Neural progenitor cell (in vitro differentiated cells): Measurements from ENCODE around the gene PDRG1. TPM values are rescaled to one million over a fixed set of nuclear protein-coding genes. Genes with fewer than 3 reads are reported as not detected.

Source experiments
- DNase-seq: peaks from one replicate; pipeline ENCODE4 v3.0.0-alpha.2; 2016; ENCODE audit warnings: low spot score
- H2AFZ ChIP-seq: fragments of 200-600 bp; sonication (generic); replicated peaks from 2 replicates; pipeline ENCODE4 v1.6.1; 2016; ENCODE audit warnings: antibody characterized with exemption
- H3F3A ChIP-seq: fragments of 200-600 bp; sonication (generic); 2 replicates; pipeline ENCODE4 v1.6.1; 2016; ENCODE audit warnings: antibody characterized with exemption, low read depth
- H3K27ac ChIP-seq: fragments of 200-600 bp; sonication (generic); 2 replicates; pipeline ENCODE4 v1.5.1; 2016; ENCODE audit warnings: mild to moderate bottlenecking
- H3K27me3 ChIP-seq: fragments of 200-600 bp; sonication (generic); 2 replicates; pipeline ENCODE4 v1.6.1; 2016; ENCODE audit warnings: mild to moderate bottlenecking, moderate library complexity
- H3K36me3 ChIP-seq: fragments of 200-600 bp; sonication (generic); 2 replicates; pipeline ENCODE4 v1.5.1; 2016
- H3K4me1 ChIP-seq: fragments of 200-600 bp; sonication (generic); 2 replicates; pipeline ENCODE4 v1.6.1; 2016; ENCODE audit warnings: mixed run types
- H3K4me2 ChIP-seq: fragments of 200-600 bp; sonication (generic); 2 replicates; pipeline ENCODE4 v1.6.1; 2016
- H3K4me3 ChIP-seq: fragments of 200-600 bp; sonication (generic); 2 replicates; pipeline ENCODE4 v1.5.1; 2016
- H3K79me2 ChIP-seq: fragments of 200-600 bp; sonication (generic); 2 replicates; pipeline ENCODE4 v1.6.1; 2016; ENCODE audit warnings: low read depth
- H3K9ac ChIP-seq: fragments of 200-600 bp; sonication (generic); 2 replicates; pipeline ENCODE4 v1.6.1; 2016
- H3K9me3 ChIP-seq: fragments of 200-600 bp; sonication (generic); 2 replicates; pipeline ENCODE4 v1.5.1; 2016; ENCODE audit warnings: low read depth
- H4K20me1 ChIP-seq: fragments of 200-600 bp; sonication (generic); 2 replicates; pipeline ENCODE4 v1.6.1; 2016; ENCODE audit warnings: low read depth
- H3K27ac Mint-ChIP-seq: 3 replicates; pipeline ENCODE4 v1.8.0; 2021; ENCODE audit warnings: mixed read lengths
- H3K27me3 Mint-ChIP-seq: 2 replicates; pipeline ENCODE4 v1.8.0; 2022; ENCODE audit warnings: low read depth, mild to moderate bottlenecking, inconsistent platforms, moderate library complexity, mixed read lengths; ENCODE audit not compliant: insufficient read depth
- H3K36me3 Mint-ChIP-seq: 3 replicates; pipeline ENCODE4 v1.8.0; 2021; ENCODE audit warnings: mixed read lengths
- H3K4me1 Mint-ChIP-seq: 3 replicates; pipeline ENCODE4 v1.8.0; 2021; ENCODE audit warnings: mixed read lengths
- H3K4me3 Mint-ChIP-seq: 3 replicates; pipeline ENCODE4 v1.8.0; 2021; ENCODE audit warnings: mild to moderate bottlenecking, moderate library complexity, mixed read lengths
- H3K9me3 Mint-ChIP-seq: 3 replicates; pipeline ENCODE4 v1.8.0; 2020; ENCODE audit warnings: mixed read lengths
- EZH2 ChIP-seq: fragments of 200-600 bp; sonication (generic); IDR thresholded peaks from 2 replicates; pipeline ENCODE4 v1.6.1; 2017; ENCODE audit warnings: antibody characterized with exemption, mild to moderate bottlenecking, moderate library complexity
- EZH2phosphoT487 ChIP-seq: fragments of 200-600 bp; sonication (generic); IDR thresholded peaks from 2 replicates; pipeline ENCODE4 v1.6.1; 2017; ENCODE audit warnings: antibody characterized with exemption
- total RNA-seq: library from RNA; depleted of rRNA; stranded (reverse); fragments of >200 nt; gene quantifications from 2 replicates; pipeline ENCODE4 v1.2.3, GENCODE V29; 2015; ENCODE audit warnings: low replicate concordance
- TF ChIP-seq, protein P1 (sequence below): fragments of 200-600 bp; sonication (generic); IDR thresholded peaks from 2 replicates; pipeline ENCODE4 v1.5.1; 2017; ENCODE audit warnings: antibody characterized with exemption, mild to moderate bottlenecking

Gene PDRG1
- total RNA-seq, 1 donor from 2014 or later: 11.1 TPM

DNA sequence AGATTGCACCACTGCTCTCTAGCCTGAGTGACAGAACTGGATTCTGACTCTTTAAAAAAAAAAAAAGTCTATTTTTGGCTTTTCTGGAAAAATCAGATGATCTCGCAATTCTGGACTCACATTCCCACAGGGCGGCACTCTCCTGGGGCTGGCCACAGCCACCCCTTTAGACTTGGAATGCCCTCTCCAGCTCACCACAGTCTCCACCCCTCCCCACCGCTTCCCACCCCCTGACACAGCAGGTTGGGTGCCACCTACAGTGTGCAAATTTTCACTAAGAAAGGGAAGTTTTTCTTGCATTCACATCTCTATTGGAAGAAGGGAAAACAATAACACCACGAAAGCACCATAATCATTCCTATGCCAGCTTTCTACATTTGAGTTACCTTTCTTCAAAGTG is 15.4 kb downstream of the PDRG1 start:
- Histone ChIP-seq H4K20me1 (no peaks in the 10 kb centered on the region), H2AFZ (no peak overlapping the region), H3F3A (no peaks in the 10 kb centered on the region), H3K4me2 (no peak overlapping the region), H3K9me3 (no peaks in the 10 kb centered on the region), H3K79me2 (no peaks in the 10 kb centered on the region), H3K36me3 (no peaks in the 10 kb centered on the region), H3K4me1 (peaks cover 6% of the 10 kb centered on the region), H3K4me3 (no peak overlapping the region), H3K27me3 (no peaks in the 10 kb centered on the region), H3K9ac (no peak overlapping the region), H3K27ac (no peak overlapping the region)
- TF ChIP-seq EZH2phosphoT487: no peak
- TF ChIP-seq, protein P1, sequence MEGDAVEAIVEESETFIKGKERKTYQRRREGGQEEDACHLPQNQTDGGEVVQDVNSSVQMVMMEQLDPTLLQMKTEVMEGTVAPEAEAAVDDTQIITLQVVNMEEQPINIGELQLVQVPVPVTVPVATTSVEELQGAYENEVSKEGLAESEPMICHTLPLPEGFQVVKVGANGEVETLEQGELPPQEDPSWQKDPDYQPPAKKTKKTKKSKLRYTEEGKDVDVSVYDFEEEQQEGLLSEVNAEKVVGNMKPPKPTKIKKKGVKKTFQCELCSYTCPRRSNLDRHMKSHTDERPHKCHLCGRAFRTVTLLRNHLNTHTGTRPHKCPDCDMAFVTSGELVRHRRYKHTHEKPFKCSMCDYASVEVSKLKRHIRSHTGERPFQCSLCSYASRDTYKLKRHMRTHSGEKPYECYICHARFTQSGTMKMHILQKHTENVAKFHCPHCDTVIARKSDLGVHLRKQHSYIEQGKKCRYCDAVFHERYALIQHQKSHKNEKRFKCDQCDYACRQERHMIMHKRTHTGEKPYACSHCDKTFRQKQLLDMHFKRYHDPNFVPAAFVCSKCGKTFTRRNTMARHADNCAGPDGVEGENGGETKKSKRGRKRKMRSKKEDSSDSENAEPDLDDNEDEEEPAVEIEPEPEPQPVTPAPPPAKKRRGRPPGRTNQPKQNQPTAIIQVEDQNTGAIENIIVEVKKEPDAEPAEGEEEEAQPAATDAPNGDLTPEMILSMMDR: no peak
- TF ChIP-seq EZH2: no peak
- no peak overlapping the region for H3K4me3 Mint-ChIP-seq
- H3K36me3 Mint-ChIP-seq: no peaks in the 10 kb centered on the region
- peaks cover 4% of the 10 kb centered on the region for H3K27me3 Mint-ChIP-seq
- DNase-seq: no peak
- H3K9me3 Mint-ChIP-seq: no peaks in the 10 kb centered on the region
- H3K4me1 Mint-ChIP-seq: no peaks in the 10 kb centered on the region
- no peak overlapping the region for H3K27ac Mint-ChIP-seq

DNA sequence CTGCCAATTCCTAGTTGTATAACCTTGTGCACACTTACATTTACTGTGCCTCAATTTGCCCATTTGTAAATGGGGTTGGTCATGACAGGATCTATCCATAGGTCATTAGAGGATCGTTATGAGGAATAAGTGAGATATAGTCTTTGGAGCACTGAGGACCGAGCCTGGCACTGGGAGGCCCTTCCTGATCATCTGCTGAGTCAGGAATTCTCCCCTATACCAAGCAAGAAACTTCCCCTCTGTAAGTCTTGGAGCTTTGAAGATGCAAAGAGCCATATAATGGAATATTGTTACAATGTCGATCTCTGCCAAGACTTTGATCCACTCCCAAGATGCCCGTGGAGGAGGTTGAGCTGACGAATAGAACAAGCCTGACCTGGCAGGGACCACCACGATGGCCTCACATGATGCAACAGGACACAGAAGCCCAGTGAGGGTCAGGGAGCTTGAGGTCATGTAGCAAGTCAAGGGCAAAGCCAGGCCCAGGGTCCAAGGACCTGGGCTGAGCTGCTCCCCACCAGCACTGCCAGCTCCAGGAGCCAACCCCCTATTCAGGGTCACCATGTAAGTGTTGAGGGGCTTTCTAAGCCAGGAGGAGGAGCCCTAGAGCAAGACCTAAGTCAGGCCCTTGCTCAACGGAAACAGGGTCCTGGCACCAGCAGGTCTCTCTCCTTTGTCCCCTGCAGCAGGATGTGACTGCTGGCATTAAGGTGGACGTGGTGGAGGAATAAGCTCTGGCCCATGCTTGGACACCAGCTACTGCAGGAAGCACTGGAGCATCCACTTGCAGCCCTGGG is 16.7 kb downstream of the PDRG1 start:
- H3K36me3 Mint-ChIP-seq: no peaks in the 10 kb centered on the region
- peaks cover 4% of the 10 kb centered on the region for H3K27me3 Mint-ChIP-seq
- H3K4me3 Mint-ChIP-seq: no peak overlapping the region
- no peaks in the 10 kb centered on the region for H4K20me1 ChIP-seq
- peak overlapping the region; percentile 85 for H2AFZ ChIP-seq
- TF ChIP-seq, protein P1: peak; percentile 61
- no peak for TF ChIP-seq EZH2
- TF ChIP-seq EZH2phosphoT487: no peak
- no peaks in the 10 kb centered on the region for H3K27me3 ChIP-seq
- no peaks in the 10 kb centered on the region for H3K9me3 ChIP-seq
- H3K4me2 ChIP-seq: no peak overlapping the region
- peak; percentile 73 for DNase-seq
- H3K9ac ChIP-seq: no peak overlapping the region
- no peak overlapping the region for H3K4me3 ChIP-seq
- no peaks in the 10 kb centered on the region for H3K4me1 Mint-ChIP-seq
- H3K4me1 ChIP-seq: peaks cover 6% of the 10 kb centered on the region
- no peaks in the 10 kb centered on the region for H3F3A ChIP-seq
- H3K27ac ChIP-seq: no peak overlapping the region
- H3K27ac Mint-ChIP-seq: no peak overlapping the region
- no peaks in the 10 kb centered on the region for H3K79me2 ChIP-seq
- H3K9me3 Mint-ChIP-seq: no peaks in the 10 kb centered on the region
- H3K36me3 ChIP-seq: no peaks in the 10 kb centered on the region

DNA sequence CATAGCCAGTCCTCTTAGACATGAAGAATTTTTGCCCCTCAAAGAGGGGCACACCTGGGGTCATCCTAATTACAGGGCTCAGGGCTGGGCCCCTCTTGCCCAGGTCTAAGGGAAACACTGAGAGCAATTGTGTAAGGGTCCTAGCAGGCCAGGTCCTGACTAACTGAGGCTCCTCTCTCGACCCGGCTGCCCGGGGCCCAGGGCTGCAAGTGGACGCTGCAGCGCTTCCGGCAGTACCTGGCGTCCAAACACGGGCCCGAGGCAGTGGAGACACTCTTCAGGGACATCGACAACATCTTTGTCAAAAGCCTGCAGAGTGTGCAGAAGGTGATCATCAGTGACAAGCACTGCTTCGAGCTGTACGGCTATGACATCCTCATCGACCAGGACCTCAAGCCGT is 17.4 kb downstream of the PDRG1 start:
- peaks cover 4% of the 10 kb centered on the region for H3K27me3 Mint-ChIP-seq
- no peaks in the 10 kb centered on the region for H3K36me3 Mint-ChIP-seq
- no peaks in the 10 kb centered on the region for H3K27me3 ChIP-seq
- no peak overlapping the region for H3K27ac Mint-ChIP-seq
- no peaks in the 10 kb centered on the region for H3K36me3 ChIP-seq
- H3K4me2 ChIP-seq: no peak overlapping the region
- no peak overlapping the region for H3K4me3 Mint-ChIP-seq
- H3K9me3 Mint-ChIP-seq: no peaks in the 10 kb centered on the region
- H3K9me3 ChIP-seq: no peaks in the 10 kb centered on the region
- H3K79me2 ChIP-seq: no peaks in the 10 kb centered on the region
- no peaks in the 10 kb centered on the region for H4K20me1 ChIP-seq
- H3K4me3 ChIP-seq: no peak overlapping the region
- no peak overlapping the region for H2AFZ ChIP-seq
- H3F3A ChIP-seq: no peaks in the 10 kb centered on the region
- H3K27ac ChIP-seq: no peak overlapping the region
- TF ChIP-seq EZH2 (no peak), EZH2phosphoT487 (no peak)
- TF ChIP-seq, protein P1: no peak
- DNase-seq: no peak
- H3K9ac ChIP-seq: no peak overlapping the region
- H3K4me1 ChIP-seq: peaks cover 6% of the 10 kb centered on the region
- no peaks in the 10 kb centered on the region for H3K4me1 Mint-ChIP-seq
